NB4 (cell line): ENCODE results near the gene GRN.

Experiments
- DNase-seq: peaks from one replicate; pipeline ENCODE4 v3.0.0; 2010; ENCODE audit warnings: low read depth
- H3K4me3 ChIP-seq: one replicate; pipeline ENCODE4 v1.5.1; 2011; ENCODE audit warnings: mild to moderate bottlenecking, low read depth, low read length, moderate library complexity
- CTCF ChIP-seq: IDR thresholded peaks from one replicate; pipeline ENCODE4 v1.5.1; 2012; ENCODE audit warnings: low read depth, low read length
- MAX ChIP-seq: IDR thresholded peaks from 2 replicates; pipeline ENCODE4 v1.6.1; 2011; ENCODE audit warnings: low read depth, low read length
- MYC ChIP-seq: IDR thresholded peaks from 2 replicates; pipeline ENCODE4 v1.6.1; 2011; ENCODE audit warnings: low read depth, low read length
- POLR2A ChIP-seq: IDR thresholded peaks from 2 replicates; pipeline ENCODE4 v1.6.1; 2011; ENCODE audit warnings: mild to moderate bottlenecking; ENCODE audit not compliant: insufficient read length; ENCODE audit errors: extremely low read depth

GRN gene

GRCh38 chr17:44308865-44309264, 36.2 kb upstream of the GRN start:
- no peak overlapping the region for H3K4me3 ChIP-seq
- DNase-seq = no peak

GRCh38 chr17:44309472-44309871, 35.6 kb upstream of the GRN start:
- no peak overlapping the region for H3K4me3 ChIP-seq
- TF ChIP-seq POLR2A (no peak), MYC (no peak), CTCF (no peak), MAX (no peak)
- no peak for DNase-seq

More at GRCh38 chr17:44308865-44309264, 36.2 kb upstream of the GRN start:
- TF ChIP-seq MAX = no peak
- no peak for TF ChIP-seq MYC
- TF ChIP-seq CTCF = no peak
- no peak for TF ChIP-seq POLR2A

- no peak overlapping the region for H3K4me3 ChIP-seq
- TF ChIP-seq CTCF = no peak
- no peak for TF ChIP-seq MYC
- TF ChIP-seq MAX = no peak
- TF ChIP-seq POLR2A = no peak
Measured at GRCh38 chr17:44310188-44310587, 34.9 kb upstream of the GRN start.

GRCh38 chr17:44310609-44311376, 34.3 kb upstream of the GRN start:
- TF ChIP-seq MAX = no peak
- no peak overlapping the region for H3K4me3 ChIP-seq
- DNase-seq = no peak

More at GRCh38 chr17:44310188-44310587, 34.9 kb upstream of the GRN start:
- DNase-seq = no peak

- TF ChIP-seq POLR2A (no peak), CTCF (no peak), MYC (no peak), MAX (no peak)
- no peak for DNase-seq
Measured at GRCh38 chr17:44311562-44312181, 33.4 kb upstream of the GRN start.

GRCh38 chr17:44312396-44313104, 32.6 kb upstream of the GRN start:
- DNase-seq = no peak
- TF ChIP-seq MAX (no peak), MYC (no peak), POLR2A (no peak), CTCF (no peak)
- no peak overlapping the region for H3K4me3 ChIP-seq

More at GRCh38 chr17:44311562-44312181, 33.4 kb upstream of the GRN start:
- H3K4me3 ChIP-seq = no peak overlapping the region
